Stimulated activated CD4-positive, alpha-beta T cell treated with anti-CD3 and anti-CD28 coated beads, Interleukin-1b, Interleukin-23, amount 100 ng/mL, for 1 hour (primary cell): ENCODE measurements around the gene DCTD.

ENCODE experiments used
- DNase-seq, 2 donors: peaks; one replicate each; pipeline ENCODE4 v3.0.0-alpha.2; 2020; ENCODE audit warnings: low read depth in 2 of 2

DCTD gene

GRCh38 chr4:182842104-182842600, 75.0 kb downstream of the DCTD start:
- DNase-seq, result no peak

- no peak for DNase-seq
Observed at GRCh38 chr4:182840108-182840507, 77.1 kb downstream of the DCTD start.
